HG02798 (cell line): ENCODE data around the gene NFATC2.

Experiments
- ATAC-seq: cut with Tn5 transposase; IDR thresholded peaks from one replicate; pipeline ENCODE4 v1.9.1; 2021; ENCODE audit warnings: mild to moderate bottlenecking; ENCODE audit not compliant: unreplicated experiment, poor library complexity

Gene NFATC2

DNA sequence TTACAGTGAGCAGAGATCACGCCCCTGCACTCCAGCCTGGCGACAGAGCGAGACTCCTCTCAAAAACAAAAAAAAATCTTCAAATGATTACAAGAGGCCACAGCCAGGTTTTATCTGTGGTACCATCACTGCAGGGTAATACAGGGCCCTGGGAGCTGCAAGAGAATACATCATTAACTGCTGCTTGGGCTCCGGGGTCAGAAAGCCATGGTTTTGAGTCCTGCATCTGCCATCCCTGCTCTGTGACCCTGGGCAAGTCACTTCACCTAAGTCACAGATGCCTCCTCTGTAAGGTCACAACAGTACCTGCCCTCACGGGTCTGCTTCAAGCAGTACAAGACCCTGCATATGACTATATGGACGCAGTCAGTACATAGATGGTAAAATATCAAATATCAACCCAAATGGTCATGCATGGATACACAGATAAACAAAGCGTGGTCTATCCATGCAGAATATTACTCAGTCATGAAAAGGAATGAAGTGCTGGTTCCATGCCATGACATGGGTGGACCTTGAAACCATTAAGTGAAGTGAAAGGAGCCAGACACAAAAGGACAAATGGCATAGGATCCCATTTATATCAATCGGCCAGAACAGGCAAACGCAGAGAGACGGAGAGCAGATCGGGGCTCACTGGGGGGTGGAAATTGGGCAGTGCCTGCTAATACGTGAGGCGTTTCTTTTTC, 83.6 kb downstream of the NFATC2 start:
- ATAC-seq = no peak

DNA sequence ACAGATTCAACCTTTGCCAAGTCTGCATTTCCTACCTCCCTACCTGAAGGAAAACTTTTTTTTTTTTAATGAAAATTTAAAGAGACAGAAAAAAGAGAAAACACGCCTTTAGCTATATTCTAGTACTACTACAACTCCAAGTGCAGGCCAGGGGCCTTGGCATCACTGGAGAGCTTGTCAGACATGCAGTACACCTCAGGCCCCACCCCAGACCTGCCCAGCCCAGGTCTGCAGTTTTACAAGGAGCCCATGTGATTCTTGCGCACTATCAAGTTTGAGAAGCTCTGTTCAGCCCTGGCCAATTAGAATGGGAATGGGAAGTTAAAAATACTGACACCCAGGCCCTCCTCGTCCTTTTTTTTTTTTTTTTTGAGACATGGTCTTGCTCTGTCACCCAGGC, 85.0 kb downstream of the NFATC2 start:
- ATAC-seq = no peak

DNA sequence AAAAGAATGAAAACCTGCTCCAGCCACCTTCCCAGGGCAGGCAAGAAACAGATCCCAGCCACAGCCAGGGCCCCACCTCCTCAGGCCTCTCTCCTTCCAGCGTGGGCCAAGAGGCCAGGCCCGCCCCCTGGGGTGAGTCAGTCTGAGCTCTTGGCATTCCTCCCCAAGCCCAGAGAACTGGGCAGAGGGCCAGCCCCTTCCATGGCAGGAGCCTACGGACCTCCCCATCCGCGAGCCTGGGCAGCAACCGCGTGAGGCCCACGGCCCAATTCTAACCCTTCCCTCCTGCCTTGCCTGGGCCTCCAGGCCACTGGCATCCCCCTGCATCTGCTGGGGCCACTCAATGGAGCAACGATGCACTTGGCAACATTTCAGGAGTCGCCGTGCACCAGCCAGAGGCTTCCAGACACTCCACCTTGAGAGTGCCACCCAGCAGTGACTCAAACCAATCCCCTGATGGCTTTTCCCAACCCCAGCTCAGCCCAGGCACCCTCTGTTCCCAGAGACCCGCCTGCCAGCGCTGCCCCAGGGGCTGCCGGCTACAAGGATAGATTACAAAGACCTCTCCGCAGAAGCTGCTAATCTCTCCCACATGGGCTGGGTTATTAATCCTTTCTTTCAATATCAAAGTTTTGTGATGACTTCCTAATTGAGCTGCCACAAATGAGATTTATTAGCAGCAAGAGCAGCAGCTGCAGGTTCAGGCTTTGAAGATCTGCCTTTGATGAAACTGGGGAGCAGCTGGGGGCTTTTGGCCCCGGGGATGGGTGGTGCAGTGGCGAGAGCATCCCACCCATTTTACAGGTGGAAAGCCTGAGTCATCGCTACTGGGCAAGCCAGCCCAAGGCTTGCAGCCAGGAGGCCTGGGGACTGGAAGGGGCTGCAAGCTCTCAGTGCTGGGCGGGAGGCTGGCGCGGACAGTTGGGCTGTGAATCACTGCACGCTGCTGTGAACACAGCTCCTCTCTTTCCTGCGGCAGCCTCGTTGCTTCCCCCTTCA, 85.7 kb downstream of the NFATC2 start:
- no peak for ATAC-seq

DNA sequence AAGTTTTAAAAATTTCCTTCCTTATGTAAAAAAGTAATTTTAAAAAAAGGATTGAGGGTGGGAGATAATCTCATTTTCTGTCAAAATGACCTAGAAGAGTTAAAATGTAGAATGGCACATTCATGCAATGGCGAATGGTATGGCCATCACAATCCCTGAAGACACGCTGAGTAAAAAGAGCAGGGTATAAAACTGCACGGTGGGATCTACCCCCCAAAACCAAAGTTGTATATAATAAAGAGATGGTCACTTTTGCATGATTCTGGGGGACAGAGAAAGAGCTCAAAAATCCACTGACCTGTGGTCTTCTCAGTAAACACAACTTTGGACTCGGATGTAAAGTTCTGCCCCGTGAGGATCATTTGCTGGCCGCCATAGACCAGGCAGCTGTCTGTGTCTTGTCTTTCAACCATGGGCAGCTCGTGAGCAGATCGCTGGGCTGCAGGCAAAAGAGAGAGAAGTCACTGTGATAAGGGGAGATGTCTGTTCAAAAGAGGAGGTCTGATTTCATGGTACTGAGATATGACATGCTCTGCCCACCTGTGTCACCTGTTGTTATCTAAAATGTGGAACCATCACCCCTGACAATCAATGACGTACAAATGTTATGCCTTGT, 88.2 kb downstream of the NFATC2 start:
- no peak for ATAC-seq

DNA sequence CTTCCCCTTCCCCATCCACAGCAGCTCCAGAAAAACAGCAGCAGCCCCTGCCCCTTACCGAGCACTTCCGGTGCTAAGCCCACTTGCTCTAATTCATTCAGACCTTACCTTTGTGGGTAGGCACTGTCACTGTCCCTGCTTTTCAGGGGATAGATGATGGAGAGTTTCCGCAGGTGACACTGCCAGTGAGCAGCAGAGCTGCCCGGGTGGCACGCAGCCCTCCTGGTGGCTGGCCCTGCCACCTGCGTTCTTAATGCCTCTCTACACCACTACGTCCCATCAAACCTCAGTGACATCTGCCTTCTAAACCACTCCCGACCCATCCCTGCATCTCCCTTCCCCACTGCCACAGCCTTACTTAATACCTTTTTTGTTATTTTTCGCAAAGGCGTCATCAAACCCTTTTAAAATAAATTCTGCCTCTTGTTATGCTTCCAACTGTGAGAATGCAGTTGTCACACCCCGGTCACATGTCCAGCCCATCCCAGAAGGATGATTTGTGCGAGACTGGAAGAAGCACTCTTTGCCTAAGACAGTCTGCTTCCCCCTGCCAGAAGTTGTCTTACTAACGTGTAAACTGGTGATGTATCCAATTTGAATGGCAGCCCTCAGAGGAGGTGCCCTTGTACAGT, 89.7 kb downstream of the NFATC2 start:
- no peak for ATAC-seq

DNA sequence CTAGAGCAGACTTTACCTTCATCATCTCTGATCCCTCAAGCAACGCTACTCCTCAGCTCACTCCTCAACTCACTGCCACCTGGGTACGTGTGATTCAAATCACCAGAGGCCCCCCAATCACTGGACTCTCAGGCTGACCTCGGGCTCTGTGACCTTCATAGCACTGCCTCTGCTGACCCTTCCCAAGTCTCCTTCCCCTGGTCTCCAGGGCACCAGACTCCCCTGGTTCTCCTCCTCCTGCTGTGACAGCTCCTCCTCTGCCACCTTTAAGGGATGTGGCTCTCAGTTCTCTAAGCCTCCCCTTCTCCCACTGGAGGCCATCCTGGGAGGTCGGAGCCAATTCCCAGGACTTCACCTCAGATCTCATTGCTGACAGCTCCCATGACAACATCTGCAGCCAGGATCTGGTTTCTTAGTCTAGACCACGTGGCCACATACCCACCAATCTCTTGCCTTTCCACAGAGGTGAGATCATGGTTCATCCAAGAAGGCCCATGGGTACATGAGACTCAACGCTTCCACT, 90.4 kb downstream of the NFATC2 start:
- no peak for ATAC-seq

DNA sequence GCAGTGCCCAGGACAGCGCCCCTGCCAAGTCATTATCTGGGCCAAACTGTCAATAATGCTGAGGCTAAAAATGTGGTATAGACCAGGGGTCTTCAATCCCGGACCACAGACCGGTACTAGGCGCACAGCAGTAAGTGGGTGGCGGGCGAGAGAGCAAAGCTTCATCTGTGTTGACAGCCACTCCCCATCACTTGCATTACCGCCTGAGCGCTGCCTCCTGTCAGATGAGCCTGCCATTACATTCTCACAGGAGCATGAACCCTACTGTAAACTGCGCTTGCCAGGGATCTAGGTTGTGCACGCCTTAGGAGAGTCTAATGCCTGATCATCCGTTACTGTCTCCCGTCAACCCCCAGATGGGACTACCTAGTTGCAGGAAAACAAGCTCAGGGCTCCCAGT, 91.0 kb downstream of the NFATC2 start:
- ATAC-seq = no peak

DNA sequence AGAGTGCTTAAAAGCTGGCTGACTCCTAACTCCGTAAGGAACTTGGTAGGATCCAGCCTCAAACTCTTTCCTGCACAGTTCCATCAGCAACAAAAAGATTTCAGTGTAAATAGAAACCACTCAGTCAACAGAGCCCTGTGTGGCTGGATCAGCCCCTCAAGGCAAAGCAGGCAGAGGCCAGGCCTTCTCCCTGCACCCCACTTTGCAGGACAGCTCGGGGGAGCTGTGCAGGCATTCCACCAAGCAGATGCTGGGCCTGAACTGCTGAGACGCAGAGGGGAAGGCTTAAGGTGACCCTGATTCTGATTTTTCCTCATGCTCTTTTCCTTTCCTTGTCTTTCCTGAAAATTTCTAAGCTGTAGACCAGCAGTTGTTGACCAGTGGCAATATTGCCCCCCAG, 91.5 kb downstream of the NFATC2 start:
- no peak for ATAC-seq

DNA sequence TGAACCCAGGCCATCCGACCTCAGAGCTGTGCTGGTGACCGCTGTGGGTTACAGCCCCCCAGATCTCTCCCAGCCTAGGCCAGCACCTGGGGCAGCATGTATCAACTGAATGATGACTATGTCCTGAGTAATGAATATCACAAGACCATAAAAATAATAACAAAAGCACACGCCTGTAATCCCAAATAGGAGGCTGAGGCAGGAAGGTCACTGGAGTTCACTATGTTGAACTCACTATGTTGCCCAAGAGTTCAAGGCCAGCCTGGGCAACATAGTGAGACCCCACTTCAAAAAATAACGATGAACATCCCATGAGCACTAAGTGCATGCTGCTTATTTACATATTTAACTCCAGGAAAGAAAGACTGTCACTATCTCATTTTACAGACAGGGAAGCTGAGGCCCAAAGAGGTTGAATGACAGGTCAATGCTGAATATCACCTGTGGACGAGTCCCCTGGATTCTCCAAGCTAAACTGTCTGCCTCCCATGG, 92.3 kb downstream of the NFATC2 start:
- ATAC-seq = no peak

DNA sequence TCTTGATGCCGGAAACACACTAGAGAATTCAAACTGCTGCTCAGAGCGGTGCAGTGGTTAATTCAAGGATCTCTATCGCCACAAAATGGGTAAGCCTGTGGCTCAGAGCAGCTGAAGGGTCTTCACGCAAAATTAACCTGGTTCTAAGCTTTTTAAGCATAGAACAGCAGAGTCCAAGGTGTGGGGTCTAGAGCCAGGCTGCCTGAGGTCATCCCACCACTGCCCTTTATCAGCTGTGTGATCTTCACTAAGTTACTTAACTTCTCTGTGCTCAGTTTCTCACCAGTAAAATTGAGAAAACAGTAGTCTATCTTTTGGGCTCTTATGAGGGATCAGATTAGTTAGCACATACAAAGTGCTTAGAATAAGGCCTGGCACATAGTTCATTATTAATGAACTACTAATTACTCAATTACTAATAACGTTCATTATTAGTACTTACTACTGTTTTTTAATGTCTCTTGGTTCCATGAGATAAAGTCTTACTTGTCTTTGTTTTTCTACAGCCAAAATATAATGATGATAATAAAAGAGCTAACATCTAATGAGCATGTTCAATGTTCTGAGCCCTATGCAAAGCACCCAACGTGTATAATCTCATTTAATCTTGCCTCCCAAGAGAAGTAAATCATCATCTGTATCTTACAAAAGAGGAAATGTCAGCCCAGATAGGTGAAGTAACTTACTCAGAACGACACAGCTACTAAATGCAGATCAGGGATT, 92.9 kb downstream of the NFATC2 start:
- no peak for ATAC-seq

DNA sequence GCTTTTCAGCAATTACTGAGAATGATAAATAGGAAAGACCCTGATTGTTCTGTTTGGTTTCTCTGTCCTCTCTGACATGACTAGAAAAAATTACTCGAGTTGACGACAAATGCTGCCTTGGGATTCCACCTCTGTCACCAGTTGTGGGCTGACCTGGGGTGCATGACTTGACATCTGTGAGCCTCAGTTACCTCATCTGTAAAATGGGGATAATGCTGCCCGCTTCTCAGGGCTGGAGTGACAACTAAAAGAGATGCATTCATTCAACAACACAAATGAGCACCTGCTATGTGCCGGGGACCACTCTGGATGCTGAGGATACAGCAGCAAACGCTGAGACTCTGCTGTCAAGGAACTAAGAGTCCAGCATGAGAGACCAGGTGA, 94.8 kb downstream of the NFATC2 start:
- no peak for ATAC-seq

DNA sequence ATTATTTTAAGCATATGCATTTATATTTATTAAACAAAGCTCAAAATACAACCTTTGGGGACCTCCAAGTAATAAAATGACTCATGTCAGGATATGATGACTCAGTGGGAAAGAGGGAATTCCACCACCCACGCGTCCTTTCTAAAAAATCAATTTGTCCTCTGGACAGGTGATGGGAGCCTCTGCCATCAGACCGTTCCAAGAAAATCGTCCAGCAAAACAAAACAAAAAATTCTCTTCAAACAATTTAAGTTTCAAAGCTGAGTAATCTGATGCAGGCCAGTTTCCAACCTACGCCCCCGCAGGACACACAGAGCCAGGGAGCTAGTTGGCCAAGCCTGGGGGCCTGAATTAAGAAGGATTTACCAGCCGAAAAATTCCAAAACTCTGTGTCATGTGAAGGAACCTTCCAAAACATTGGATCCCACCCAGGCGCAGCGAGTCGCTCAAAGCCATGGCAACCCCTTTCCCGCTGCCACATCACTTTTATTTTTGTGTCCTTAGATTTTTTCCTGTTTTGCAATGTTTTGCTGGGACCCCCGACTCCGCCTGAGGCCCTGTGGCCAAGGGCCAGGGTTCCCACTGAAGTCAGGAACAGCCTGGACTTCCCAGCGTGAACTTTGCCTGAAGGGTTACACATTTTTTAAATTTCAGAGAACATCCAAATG, 95.3 kb downstream of the NFATC2 start:
- ATAC-seq = no peak

DNA sequence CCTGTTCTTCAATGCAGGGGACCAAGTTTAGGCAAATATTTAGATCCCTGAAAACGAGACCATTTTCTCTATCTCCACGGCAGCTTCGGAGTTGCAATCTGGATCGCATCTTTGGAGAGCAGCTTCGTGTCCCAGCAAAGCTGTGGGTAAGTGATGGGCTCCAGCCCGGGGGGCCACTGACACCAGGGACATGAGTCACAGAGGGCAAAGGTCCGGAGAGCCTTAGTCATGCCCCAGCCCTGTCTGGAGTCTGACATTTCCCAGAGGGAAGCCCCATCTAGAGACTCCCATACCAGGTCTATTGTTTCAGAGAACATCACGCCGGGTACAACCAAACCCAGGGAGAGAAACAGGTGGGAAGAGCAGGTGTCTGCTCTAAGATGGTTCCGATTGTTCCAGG, 95.9 kb downstream of the NFATC2 start:
- no peak for ATAC-seq

DNA sequence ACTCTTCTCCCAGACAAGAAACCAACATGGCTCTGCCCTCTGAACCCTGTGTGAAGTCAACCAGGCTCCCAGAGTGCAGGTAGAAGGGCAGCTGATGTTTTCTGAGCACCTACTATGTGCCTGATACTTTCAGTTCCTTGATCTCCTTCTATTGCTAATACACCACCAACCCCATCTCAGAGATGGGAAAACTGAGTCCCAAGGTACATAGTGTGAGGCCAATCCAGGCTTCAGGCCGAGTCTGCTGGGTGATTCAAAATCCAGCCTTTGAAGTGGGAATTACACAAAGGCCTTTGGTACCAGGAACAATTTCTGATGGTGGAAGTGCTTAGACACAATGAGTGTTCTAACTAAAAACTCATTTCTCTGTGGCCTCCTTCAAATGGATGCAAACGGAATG, 96.3 kb downstream of the NFATC2 start:
- no peak for ATAC-seq

DNA sequence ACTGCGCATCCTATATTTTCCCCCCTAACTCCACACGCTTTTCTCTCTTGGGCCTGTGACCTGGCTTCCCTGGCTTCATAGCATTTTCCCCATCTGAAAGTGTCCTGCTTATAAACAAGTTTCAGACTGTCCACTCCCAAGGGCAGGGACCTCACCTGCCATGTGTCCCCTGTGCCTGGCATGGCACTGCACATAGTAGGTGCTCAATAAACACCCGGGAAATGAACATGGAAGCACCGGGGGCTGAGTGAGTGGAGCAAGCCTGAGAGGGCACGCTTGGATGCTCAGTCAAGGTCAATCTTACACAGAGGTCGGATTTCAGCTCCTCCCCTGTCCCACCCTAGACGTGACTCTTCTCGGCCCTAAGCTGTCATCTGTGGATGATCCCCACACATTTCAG, 96.9 kb downstream of the NFATC2 start:
- no peak for ATAC-seq

DNA sequence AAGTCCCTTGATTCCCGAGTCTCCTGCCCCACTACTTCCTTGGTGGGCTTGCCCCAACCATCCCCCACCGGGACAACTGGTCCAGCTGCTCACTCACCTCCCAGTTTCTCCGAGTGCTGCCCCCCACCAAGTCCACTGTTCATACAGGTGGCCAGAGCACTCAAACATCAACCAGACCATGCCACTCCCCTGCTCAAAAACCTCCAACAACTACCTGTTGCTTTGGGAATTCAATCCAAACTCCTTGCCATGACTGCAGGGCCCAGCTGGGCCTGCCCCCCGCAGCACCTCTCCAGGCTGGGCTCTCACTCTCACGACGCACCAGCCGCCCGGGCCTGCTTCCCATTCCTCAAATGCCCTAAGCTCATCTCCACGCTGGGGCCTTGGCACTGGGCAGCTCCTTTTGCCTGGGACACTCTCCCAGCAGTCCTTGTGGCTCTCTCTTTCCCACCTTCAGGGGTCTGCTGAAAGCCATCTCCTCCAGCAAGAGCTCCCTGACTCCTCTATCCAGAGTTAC, 97.5 kb downstream of the NFATC2 start:
- ATAC-seq = no peak

DNA sequence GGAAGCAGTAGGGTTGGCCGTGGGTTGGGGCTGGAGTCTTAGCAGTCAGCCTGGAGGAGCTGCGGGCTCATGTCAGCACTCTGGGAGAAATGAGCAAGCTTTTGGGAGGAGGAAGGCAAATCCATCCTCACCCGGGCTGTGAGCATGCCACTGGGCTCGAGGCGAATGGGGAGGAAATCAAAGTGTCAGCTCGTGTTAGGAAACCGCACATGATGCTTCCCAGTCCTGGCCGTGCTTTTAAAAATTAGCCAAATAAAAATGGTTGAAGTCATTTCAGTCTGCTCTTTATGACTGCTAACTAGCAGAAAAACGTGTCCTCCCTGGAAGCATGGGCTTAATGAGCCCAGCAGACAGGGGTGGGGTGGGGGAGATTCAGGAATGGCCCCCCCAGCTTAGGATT, 98.1 kb downstream of the NFATC2 start:
- ATAC-seq = no peak

DNA sequence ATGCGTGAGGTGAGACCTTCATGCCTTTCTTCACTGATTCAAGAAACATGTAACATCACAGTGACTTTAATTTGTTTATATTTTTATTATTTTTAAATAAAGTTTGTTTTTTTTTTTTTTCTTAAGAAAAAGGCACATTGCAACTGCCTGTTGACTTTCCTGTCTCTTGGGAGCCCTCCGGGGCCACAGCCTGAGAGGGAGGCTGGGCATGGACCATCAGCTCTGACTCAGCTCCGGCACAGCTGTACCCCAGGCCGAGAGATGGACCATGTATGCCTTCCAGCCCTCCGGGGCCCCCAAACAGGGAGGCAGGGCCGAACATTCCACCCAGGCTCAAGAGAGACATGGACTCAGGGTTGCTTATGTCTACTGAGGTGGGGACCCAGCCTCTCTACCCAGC, 99.9 kb downstream of the NFATC2 start:
- no peak for ATAC-seq

DNA sequence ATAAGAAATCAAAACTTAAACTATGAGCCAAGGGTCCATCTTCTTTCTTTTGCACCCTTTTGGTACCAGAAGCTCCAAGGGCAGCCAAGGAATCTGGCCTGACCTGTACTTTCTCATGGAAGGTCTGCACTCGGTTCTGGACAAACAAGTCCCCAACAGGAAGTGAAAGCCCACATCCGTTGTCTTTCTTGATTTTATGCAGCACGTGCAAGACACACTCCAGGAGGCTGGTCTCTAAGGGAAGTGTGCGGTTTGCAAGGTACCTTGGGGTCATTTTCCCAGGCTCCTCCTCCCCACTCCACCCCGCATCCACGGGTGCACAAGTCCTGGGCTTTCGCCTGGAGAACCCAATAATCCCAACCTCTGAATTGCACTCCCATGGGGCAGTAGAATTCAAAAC, 101.9 kb downstream of the NFATC2 start:
- ATAC-seq = no peak
